DMS53 (cell line): ENCODE data around the gene RPL27.
"Not testable (repeated sequence)": the region's sequence is repeated elsewhere in the genome, so short reads cannot be mapped to it uniquely, and the experiment has no call there.

Source experiments
- DNase-seq: peaks from one replicate; lab custom pipeline; 2025; lab: John Stamatoyannopoulos, UW

RPL27 gene

DNA sequence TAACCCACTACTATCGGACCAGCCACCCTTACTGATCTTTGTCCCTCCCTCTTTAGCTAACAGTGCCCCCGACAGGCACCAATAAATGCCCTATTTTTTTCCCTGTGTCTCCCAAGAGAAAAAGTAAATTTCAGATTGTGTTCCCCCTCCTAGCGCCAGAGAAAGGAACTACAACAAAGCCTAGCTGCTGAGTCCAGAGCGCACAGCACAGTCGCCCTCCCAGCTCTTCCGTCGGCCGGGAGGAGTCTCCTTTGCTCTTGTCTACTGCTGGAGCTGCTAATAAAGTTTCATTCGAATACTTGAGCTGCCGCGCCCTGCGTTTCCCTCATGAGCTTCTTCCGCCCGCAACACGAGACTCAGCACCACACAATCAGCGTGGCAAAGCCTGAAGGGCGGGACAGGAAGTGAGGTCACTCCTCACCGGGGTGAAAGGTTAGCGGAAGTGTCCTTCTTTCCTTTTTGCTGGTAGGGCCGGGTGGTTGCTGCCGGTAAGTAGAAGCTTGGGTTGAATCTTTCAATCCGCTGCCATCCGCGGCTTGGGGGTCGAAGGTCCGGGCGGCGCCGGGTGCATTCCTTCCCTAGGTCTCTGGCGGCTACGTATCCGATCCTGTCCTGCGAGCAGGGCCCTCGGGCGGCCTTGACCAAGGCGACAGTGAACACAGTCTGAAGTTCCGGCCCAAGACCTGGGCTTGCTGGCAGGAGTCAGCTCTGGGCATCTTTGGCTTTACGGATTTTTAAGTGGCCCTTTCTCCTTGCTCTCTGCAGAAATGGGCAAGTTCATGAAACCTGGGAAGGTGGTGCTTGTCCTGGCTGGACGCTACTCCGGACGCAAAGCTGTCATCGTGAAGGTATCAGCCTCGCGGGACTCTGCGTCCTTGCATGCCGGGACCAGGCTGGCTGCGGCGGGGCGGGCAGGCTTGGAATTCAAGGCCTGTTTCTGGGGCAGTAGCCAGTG lies at the start of gene RPL27:
TSS of gene RPL27 (plus strand) at position 436 of the 955 bp plus-strand sequence. CDS start at position 768, 332 bp downstream.
- peak; percentile 100 for DNase-seq

GRCh38 chr17:42950044-42950783 lies 48.0 kb upstream of the RPL27 start:
- no peak for DNase-seq

- peak; percentile 23 for DNase-seq
These were observed 44.5 kb upstream of the RPL27 start for GRCh38 chr17:42953669-42954068.

- DNase-seq, result peak; percentile 99
These were observed 33.9 kb upstream of the RPL27 start, which contains the start of gene AARSD1 for GRCh38 chr17:42964161-42964932. Gene AARSD1, minus strand, starts transcription at chr17:42964454. Its CDS starts 14 bp downstream, at chr17:42964440.

DNA sequence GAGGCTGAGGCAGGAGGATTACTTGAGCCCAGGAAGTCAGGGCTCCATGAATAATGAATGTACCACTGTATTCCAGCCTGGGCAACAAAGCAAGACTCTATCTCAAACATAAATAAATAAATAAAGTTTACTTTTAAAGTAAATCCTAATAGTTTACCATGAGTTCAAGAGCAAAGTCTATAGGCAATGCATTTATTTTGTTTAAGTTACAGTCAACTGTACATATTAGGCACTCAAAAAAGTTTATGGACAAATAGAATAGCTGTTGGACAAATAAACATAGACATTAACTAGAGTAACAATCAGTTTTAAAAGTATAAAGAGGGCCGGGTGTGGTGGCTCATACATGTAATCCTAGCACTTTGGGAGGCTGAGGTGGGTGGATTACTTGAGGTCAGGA lies 30.3 kb upstream of the RPL27 start:
- peak; percentile 27 for DNase-seq

- DNase-seq, result no peak
These were observed 29.1 kb upstream of the RPL27 start for GRCh38 chr17:42969001-42969581.

GRCh38 chr17:42971589-42971988 lies 26.6 kb upstream of the RPL27 start:
- DNase-seq, result no peak

GRCh38 chr17:42973323-42973722 lies 24.9 kb upstream of the RPL27 start:
- not testable (repeated sequence) for DNase-seq

DNA sequence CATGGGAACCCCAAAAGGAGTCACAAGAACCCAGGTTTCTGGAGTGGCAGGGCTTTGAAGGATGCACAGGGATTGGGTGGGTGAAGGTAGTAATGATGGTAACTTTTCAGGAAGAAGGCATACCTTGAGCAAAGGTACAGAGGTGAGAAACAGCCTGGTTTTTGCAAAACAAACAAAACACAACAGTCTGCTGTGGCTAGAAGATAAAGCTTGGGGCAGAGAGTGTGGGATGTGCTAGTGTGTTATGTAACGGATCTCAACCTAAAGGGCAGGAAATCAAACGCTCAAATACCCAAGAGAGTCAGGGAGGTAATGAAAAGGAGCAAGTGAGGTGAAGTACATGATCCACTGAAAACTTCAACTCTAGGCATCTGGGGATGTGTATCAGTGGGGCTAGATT lies 23.0 kb upstream of the RPL27 start:
- DNase-seq, result no peak

DNA sequence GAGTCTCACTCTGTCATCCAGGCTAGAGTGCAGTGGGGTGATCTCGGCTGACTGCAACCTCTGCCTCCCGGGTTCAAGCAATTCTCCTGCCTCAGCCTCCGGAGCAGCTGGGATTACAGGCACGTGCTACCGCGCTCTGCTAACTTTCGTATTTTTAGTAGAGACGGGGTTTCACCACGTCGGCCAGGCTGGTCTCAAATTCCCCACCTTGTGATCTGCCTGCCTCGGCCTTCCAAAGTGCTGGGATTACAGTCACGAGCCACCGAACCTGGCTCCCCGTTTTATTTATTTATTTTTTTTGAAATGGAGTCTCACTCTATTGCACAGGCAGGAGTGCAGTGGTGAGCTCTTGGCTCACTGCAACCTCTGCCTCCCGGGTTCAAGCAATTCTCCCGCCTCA lies 22.5 kb upstream of the RPL27 start:
- DNase-seq, result not testable (repeated sequence)

DNA sequence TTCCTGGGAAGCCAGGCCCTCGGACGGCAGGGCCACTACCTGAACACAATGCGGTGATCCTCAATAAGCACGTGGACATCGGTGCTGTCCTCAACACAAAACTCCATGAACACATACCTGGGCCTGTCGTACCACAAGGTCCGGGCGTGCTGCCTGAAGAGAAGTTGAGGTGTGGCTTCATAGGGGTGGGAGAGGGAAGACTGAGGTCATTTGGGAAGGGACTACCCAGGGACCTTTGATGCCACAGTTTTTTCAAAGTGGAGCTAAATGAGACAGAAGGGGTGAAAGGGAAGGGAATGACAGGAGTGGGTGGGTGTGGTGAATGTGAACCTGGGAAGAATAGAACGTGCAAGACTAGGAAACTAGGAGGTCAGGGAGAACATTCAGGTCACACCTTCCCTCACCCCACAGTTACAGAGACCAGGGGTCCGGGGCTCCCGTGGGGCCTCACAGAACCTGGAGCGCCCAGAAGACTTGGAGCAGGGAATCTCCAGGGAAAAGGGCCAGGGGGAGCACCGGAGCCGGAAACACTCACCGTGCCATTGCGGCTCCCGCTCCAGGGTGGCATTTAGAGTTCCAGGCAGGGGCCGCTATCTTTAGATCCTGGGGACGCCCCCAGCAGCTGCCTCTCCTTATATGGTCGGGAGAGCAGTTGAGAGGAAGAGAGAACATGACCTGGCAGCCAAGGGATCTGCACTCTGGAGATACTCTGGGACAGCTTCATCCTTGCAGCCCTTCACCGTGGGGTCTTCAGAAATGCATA lies 18.5 kb upstream of the RPL27 start, which contains the start of gene PTGES3L:
TSS of gene PTGES3L (minus strand) at position 570 of the 763 bp plus-strand sequence. CDS start at position 543, 27 bp downstream.
- DNase-seq, result peak; percentile 95

GRCh38 chr17:42980274-42980765 lies 17.9 kb upstream of the RPL27 start, which contains the start of gene RUNDC1:
Gene RUNDC1, plus strand, starts transcription at chr17:42980565. Its CDS starts 12 bp downstream, at chr17:42980577.
- peak; percentile 97 for DNase-seq

DNA sequence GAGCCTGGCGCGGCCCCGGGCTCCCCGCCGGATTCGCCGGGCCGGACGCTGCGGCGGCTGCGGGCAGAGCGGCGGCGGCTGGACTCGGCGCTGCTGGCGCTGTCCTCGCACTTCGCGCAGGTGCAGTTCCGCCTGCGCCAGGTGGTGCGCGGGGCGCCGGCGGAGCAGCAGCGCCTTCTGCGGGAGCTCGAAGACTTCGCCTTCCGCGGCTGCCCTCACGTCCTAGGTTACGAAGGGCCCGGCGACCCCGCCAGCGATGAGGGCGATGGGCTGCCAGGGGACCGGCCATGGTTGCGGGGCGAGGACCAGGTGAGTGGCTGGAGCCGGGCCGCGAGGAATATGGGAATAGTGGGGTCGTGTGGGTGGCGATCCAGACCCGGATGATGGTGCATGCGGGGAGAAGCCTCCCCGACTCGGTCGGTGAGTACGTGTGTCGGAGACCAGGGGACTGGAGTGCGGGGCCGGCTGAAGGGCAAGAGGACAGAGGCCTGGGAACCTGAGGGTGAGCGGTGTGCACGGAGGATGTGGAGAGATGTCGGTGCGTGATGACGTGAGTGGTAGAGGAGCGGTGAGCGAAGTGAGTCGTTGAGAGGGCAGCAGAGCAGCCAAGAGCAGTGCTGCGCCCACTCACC lies 17.3 kb upstream of the RPL27 start:
- DNase-seq, result peak; percentile 91

DNA sequence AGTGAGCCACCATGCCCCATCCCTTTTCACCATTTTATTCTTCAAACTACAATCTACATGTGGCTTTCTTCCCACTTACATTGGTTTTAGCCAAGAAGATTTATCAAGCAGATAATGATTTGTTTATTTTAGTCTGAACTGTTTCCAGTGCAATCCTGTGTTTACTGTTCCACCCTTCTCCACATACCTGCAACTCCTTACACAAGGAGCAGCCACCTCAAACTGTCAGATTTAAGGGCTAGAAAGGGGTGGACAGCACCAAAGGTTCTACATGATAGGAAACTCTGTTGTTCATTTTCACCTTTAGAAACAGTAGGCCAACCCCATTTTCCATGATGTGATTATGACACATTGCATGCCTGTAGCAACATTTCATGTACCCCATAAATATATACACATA lies 16.0 kb upstream of the RPL27 start:
- no peak for DNase-seq

GRCh38 chr17:42985225-42985624 lies 13.0 kb upstream of the RPL27 start:
- no peak for DNase-seq

GRCh38 chr17:42989141-42989540 lies 9.1 kb upstream of the RPL27 start:
- no peak for DNase-seq

DNA sequence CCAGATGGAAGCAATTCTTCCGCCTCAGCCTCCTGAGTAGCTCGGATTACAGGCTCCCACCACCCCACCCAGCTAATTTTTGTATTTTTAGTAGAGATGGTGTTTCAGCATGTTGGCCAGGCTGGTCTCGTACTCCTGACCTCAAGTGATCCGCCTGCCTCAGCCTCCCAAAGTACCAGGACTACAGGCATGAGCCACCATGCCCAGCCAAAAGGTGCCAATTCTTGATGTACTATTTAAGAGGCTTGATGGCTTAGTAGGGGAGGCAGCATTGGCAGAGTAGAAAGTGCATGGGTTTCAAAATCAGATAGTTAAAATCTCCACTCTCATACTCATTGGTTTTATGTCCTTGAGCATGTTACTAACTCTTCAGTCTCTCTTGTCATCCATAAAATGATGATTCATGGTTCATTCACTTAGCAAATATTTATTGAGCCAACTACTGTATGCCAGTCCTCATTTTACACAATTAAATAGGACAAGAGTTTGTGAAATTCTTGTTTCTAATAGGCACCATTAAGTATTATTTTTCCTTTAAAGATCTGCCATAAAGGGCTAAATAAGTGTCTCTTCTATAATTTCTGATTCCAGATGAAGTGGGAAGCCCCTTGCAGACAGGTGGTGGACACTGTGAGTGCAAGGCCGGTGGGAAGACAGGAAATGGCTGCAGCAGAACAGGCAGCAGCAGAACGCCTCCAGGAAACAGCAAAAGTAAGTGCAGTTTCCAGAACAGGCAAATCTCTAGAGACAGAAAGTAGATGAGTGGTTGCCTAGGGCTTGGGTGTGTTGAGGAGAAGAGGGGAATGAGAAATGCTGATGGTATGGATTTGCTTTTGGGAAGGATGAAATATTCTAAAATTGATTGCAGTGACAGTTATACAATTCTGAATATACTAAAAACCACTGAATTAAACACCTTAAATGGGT lies 8.2 kb upstream of the RPL27 start:
- DNase-seq, result peak; percentile 77

DNA sequence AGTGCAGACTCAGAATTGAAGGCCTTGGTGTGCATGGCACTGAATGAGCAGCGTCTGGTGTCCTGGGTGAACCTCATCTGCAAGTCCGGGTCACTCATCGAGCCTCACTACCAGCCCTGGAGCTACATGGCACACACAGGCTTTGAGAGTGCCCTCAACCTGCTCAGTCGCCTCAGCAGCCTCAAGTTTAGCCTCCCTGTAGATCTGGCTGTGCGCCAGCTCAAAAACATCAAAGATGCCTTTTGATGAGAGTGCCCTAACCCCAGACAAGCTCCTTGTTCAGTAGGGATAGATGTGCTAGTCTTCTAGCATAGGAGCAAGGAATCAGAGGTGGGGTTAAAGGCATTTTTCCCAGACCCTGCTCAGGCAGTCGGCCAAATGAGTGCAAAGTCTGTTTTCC lies 6.7 kb upstream of the RPL27 start:
- DNase-seq, result no peak

- DNase-seq, result peak; percentile 79
These were observed 5.3 kb upstream of the RPL27 start for GRCh38 chr17:42992872-42993271.
